Mesendoderm (in vitro differentiated cells): ENCODE measurements around the gene CYP19A1.
A peak's percentile ranks its signal among the peaks of the same experiment; 100 is the strongest.

Experiments used
- DNase-seq: peaks from one replicate; pipeline ENCODE4 v3.0.0; 2013
- H2AK5ac ChIP-seq: 2 replicates; pipeline ENCODE4 v1.6.1; 2013; ENCODE audit warnings: low read length, inconsistent platforms
- H2BK120ac ChIP-seq: 2 replicates; pipeline ENCODE4 v1.6.1; 2013; ENCODE audit warnings: low read depth, mild to moderate bottlenecking, low read length, moderate library complexity, mixed read lengths
- H2BK15ac ChIP-seq: replicated peaks from 2 replicates; pipeline ENCODE4 v1.6.1; 2013; ENCODE audit warnings: low read depth, mild to moderate bottlenecking, moderate library complexity
- H2BK5ac ChIP-seq: 2 replicates; pipeline ENCODE4 v1.6.1; 2013; ENCODE audit warnings: low read length, inconsistent platforms
- H3K18ac ChIP-seq: 2 replicates; pipeline ENCODE4 v1.6.1; 2013; ENCODE audit warnings: mild to moderate bottlenecking, low read length, mixed read lengths
- H3K23ac ChIP-seq: one replicate; pipeline ENCODE4 v1.6.1; 2013; ENCODE audit warnings: low read length
- H3K27ac ChIP-seq: 2 replicates; pipeline ENCODE4 v1.5.1; 2013; ENCODE audit warnings: low read depth, mild to moderate bottlenecking, inconsistent platforms, low read length, moderate library complexity
- H3K27me3 ChIP-seq: 2 replicates; pipeline ENCODE4 v1.6.1; 2013; ENCODE audit warnings: low read length, control low read depth, mild to moderate bottlenecking, inconsistent platforms; ENCODE audit not compliant: insufficient read depth, poor library complexity
- H3K36me3 ChIP-seq: 2 replicates; pipeline ENCODE4 v1.6.1; 2013; ENCODE audit warnings: low read length, inconsistent platforms; ENCODE audit not compliant: control insufficient read depth, insufficient read depth
- H3K4ac ChIP-seq: one replicate; pipeline ENCODE4 v1.6.1; 2013; ENCODE audit warnings: low read depth, mild to moderate bottlenecking, low read length, moderate library complexity
- H3K4me1 ChIP-seq: 2 replicates; pipeline ENCODE4 v1.6.1; 2013; ENCODE audit warnings: low read depth, low read length, inconsistent platforms; ENCODE audit not compliant: control insufficient read depth
- H3K4me2 ChIP-seq: 2 replicates; pipeline ENCODE4 v1.6.1; 2013; ENCODE audit warnings: low read length
- H3K4me3 ChIP-seq: 2 replicates; pipeline ENCODE4 v1.5.1; 2013; ENCODE audit warnings: mild to moderate bottlenecking, low read length
- H3K56ac ChIP-seq: one replicate; pipeline ENCODE4 v1.6.1; 2013; ENCODE audit warnings: low read length
- H3K79me1 ChIP-seq: 2 replicates; pipeline ENCODE4 v1.6.1; 2013; ENCODE audit warnings: low read length, inconsistent platforms
- H3K79me2 ChIP-seq: 2 replicates; pipeline ENCODE4 v1.6.1; 2013; ENCODE audit warnings: mild to moderate bottlenecking, low read length; ENCODE audit not compliant: control insufficient read depth, insufficient read depth
- H3K9ac ChIP-seq: 2 replicates; pipeline ENCODE4 v1.6.1; 2013; ENCODE audit warnings: low read length, inconsistent platforms
- H4K5ac ChIP-seq: one replicate; pipeline ENCODE4 v1.6.1; 2013; ENCODE audit warnings: low read length
- H4K8ac ChIP-seq: one replicate; pipeline ENCODE4 v1.6.1; 2013; ENCODE audit warnings: low read depth, mild to moderate bottlenecking, control low read depth, low read length, moderate library complexity
- WGBS: extraction: QIAGEN DNeasy Blood & Tissue Kit; methylation state at CpG from one replicate; pipeline ENCODE4 v1.1.7; 2013; ENCODE audit warnings: low lambda C conversion rate, missing lambda C conversion rate; ENCODE audit not compliant: insufficient coverage; ENCODE audit errors: extremely low coverage; 5-methylcytosine and 5-hydroxymethylcytosine counted together

CYP19A1 gene

DNA sequence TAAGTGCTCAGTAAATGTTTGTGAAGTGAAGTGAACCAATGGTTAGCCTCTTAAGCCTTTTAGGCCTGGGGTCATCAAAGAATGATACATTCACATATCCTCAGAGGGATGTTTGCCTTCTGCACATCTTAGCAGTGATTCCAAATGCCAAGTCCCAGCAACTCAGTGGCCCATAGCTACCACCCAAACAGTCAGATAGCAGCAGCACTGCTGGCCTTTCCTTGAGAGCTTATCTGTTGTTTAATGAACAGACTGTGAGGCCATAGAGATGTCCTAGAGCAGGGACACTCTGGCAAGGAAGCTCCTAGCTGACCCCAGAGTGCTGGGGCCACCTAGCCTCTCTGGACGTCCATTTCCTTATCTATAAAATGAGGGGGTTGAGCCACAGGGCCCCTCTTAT is 86.8 kb downstream of the CYP19A1 start:
- Histone ChIP-seq H3K4ac (no peak overlapping the region), H3K4me1 (peaks cover 16% of the 10 kb centered on the region), H2BK5ac (no peak overlapping the region), H3K23ac (no peak overlapping the region), H3K9ac (no peak overlapping the region), H3K18ac (no peak overlapping the region), H3K79me1 (no peaks in the 10 kb centered on the region), H3K79me2 (no peaks in the 10 kb centered on the region), H3K36me3 (no peaks in the 10 kb centered on the region), H2BK120ac (no peak overlapping the region), H3K4me2 (no peak overlapping the region), H4K8ac (no peak overlapping the region), H2BK15ac (no peak overlapping the region), H3K4me3 (no peak overlapping the region), H3K27ac (no peak overlapping the region), H2AK5ac (peak overlapping the region; percentile 68), H3K56ac (no peak overlapping the region), H4K5ac (no peak overlapping the region), H3K27me3 (no peaks in the 10 kb centered on the region)
- DNase-seq = peak; percentile 66
- no CpG with 5 or more reads among the region's 1 CpG for WGBS

DNA sequence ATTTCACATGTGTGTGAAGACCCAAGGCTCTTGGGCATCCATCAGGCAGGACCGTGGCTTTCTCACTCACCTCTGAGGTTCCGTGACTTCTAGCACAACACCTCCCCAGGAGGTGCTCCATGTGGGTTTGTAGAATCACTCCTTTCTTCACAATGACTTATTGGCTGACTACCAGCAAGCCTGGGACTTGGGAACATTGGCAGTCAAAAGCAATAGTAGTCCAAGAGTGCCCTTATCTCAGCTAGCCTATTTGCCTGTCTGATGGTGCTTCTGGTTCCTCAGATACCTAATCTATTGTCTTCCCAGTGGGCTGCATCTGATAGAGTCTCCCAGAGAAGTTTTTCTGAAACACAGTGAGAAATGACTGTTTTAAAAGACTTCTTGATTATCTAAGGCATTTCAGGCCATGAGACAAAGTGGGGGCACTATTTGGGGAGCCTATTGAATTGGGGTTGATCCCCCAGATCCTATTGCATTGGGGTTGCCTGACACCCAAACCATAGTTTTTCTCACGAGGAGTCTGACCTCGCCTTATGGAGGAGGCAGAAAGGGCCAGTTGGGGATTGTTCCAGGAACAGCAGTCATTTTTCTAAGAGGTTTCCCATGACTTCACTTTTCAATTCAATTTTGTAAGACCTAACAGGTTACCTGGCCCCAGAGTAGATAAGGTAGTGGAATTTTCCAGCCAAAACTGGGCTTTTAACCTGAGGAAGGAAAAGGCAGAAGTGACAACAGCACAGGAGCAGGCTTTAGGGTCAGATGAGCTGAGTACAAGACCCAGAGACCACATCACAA is 88.0 kb downstream of the CYP19A1 start:
- Histone ChIP-seq H3K56ac (peak overlapping the region; percentile 36), H3K9ac (no peak overlapping the region), H3K4me1 (peaks cover 14% of the 10 kb centered on the region), H2BK120ac (no peak overlapping the region), H4K5ac (no peak overlapping the region), H3K79me2 (no peaks in the 10 kb centered on the region), H3K23ac (no peak overlapping the region), H3K36me3 (no peaks in the 10 kb centered on the region), H3K4me3 (no peak overlapping the region), H3K18ac (peak overlapping the region; percentile 15), H2BK15ac (no peak overlapping the region), H2AK5ac (peak overlapping the region; percentile 78), H3K79me1 (no peaks in the 10 kb centered on the region), H4K8ac (no peak overlapping the region), H3K4me2 (no peak overlapping the region), H2BK5ac (no peak overlapping the region), H3K27me3 (no peaks in the 10 kb centered on the region), H3K27ac (peak overlapping the region; percentile 5), H3K4ac (no peak overlapping the region)
- WGBS = no CpG with 5 or more reads among the region's 4 CpGs
- DNase-seq = peak; percentile 78

DNA sequence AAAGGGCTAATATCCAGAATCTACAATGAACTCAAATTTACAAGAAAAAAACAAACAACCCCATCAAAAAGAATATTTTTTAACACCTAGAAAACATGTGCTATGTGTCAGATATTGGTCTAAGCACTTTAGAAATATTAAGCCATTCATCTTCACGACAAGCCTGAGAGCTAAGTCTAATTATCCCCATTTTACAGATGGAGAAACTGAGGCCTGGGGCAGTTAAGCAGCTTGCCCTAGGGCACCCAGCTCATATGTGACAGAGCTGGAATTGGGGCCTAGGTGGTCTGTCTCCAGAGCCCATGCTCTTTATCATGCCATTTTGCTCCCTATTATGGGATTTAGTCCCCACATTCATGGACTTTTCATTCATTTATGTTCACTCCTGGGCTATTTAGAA is 92.8 kb downstream of the CYP19A1 start:
- H3K4ac ChIP-seq = no peak overlapping the region
- H3K56ac ChIP-seq = no peak overlapping the region
- no peak overlapping the region for H2BK15ac ChIP-seq
- H3K9ac ChIP-seq = no peak overlapping the region
- no peak overlapping the region for H3K4me3 ChIP-seq
- no peak overlapping the region for H3K23ac ChIP-seq
- no peak overlapping the region for H2AK5ac ChIP-seq
- no peaks in the 10 kb centered on the region for H3K27me3 ChIP-seq
- DNase-seq = no peak
- no peaks in the 10 kb centered on the region for H3K36me3 ChIP-seq
- no peak overlapping the region for H4K8ac ChIP-seq
- peaks cover 6% of the 10 kb centered on the region for H3K4me1 ChIP-seq
- H3K18ac ChIP-seq = no peak overlapping the region
- no peak overlapping the region for H2BK120ac ChIP-seq
- no peak overlapping the region for H3K4me2 ChIP-seq
- H3K79me2 ChIP-seq = no peaks in the 10 kb centered on the region
- no peak overlapping the region for H4K5ac ChIP-seq
- H3K27ac ChIP-seq = no peak overlapping the region
- H2BK5ac ChIP-seq = no peak overlapping the region
- H3K79me1 ChIP-seq = no peaks in the 10 kb centered on the region
- no CpG with 5 or more reads among the region's 1 CpG for WGBS

- Histone ChIP-seq H3K4ac (no peak overlapping the region), H2BK5ac (no peak overlapping the region), H3K9ac (no peak overlapping the region), H3K4me3 (no peak overlapping the region), H2AK5ac (no peak overlapping the region), H3K79me2 (no peaks in the 10 kb centered on the region), H3K27ac (no peak overlapping the region), H3K56ac (no peak overlapping the region), H4K8ac (no peak overlapping the region), H3K4me1 (peaks cover 11% of the 10 kb centered on the region), H3K23ac (no peak overlapping the region), H3K18ac (no peak overlapping the region), H2BK120ac (no peak overlapping the region), H3K4me2 (no peak overlapping the region), H4K5ac (no peak overlapping the region), H2BK15ac (no peak overlapping the region), H3K36me3 (no peaks in the 10 kb centered on the region), H3K79me1 (no peaks in the 10 kb centered on the region), H3K27me3 (no peaks in the 10 kb centered on the region)
- WGBS = no CpG with 5 or more reads among the region's 2 CpGs
- DNase-seq = peak; percentile 39
Measured at GRCh38 chr15:51244423-51244869, 94.0 kb downstream of the CYP19A1 start.

DNA sequence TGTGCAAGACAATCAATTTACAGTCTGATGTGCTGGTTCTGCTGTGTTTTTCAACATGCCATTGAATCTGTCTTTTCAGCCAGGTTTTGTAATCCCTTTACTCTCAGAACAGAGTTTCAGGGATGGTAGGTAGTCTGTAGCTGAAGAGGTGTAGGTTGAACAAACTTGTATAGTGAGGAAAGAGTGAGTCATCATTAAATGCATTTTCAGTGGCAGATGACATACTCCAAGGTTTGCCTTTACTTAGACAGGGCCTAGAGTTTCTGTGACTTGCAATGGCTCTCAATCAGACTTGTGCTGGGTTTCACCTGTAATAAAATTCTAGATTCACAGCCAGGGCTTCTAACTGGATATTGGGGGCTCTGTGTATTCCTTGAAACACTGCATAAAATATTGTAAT is 94.6 kb downstream of the CYP19A1 start:
- Histone ChIP-seq H3K18ac (no peak overlapping the region), H4K5ac (peak overlapping the region; percentile 68), H4K8ac (no peak overlapping the region), H3K23ac (no peak overlapping the region), H3K79me1 (no peaks in the 10 kb centered on the region), H3K4ac (no peak overlapping the region), H3K27me3 (no peaks in the 10 kb centered on the region), H3K4me3 (no peak overlapping the region), H2BK15ac (no peak overlapping the region), H3K9ac (no peak overlapping the region), H3K4me2 (no peak overlapping the region), H2BK120ac (no peak overlapping the region), H3K4me1 (peaks cover 11% of the 10 kb centered on the region), H3K27ac (no peak overlapping the region), H2AK5ac (no peak overlapping the region), H3K56ac (no peak overlapping the region), H3K79me2 (no peaks in the 10 kb centered on the region), H3K36me3 (no peaks in the 10 kb centered on the region), H2BK5ac (no peak overlapping the region)
- peak; percentile 71 for DNase-seq

DNA sequence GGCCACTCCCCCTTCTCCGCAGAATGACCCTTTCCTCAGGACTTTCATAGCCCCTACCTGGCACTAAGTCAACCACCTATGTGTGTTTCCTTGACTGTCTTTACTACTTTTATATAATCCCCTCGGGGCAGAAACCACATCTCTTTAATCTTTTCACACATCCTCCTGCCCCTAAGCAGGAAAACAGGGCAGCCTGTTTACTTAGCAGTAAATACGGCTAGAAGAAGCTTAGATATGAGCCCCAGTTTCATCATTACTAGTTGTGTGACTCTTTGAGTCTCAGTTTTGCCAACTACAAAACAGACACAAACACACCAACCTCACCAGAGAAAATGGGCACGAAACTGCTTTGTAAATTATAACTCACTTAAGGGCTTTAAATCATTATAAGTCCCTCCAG is 98.3 kb downstream of the CYP19A1 start:
- no peak overlapping the region for H2BK5ac ChIP-seq
- no peak overlapping the region for H2BK15ac ChIP-seq
- H3K79me1 ChIP-seq = no peaks in the 10 kb centered on the region
- H3K27me3 ChIP-seq = no peaks in the 10 kb centered on the region
- H3K4me1 ChIP-seq = peaks cover 11% of the 10 kb centered on the region
- no peak overlapping the region for H4K8ac ChIP-seq
- H2BK120ac ChIP-seq = no peak overlapping the region
- H2AK5ac ChIP-seq = no peak overlapping the region
- H3K79me2 ChIP-seq = no peaks in the 10 kb centered on the region
- H3K56ac ChIP-seq = no peak overlapping the region
- H3K9ac ChIP-seq = no peak overlapping the region
- H3K4me2 ChIP-seq = no peak overlapping the region
- DNase-seq = peak; percentile 62
- H3K18ac ChIP-seq = peak overlapping the region; percentile 64
- no CpG with 5 or more reads among the region's 4 CpGs for WGBS
- H3K23ac ChIP-seq = no peak overlapping the region
- no peak overlapping the region for H3K4ac ChIP-seq
- H3K27ac ChIP-seq = no peak overlapping the region
- H4K5ac ChIP-seq = no peak overlapping the region
- no peak overlapping the region for H3K4me3 ChIP-seq
- no peaks in the 10 kb centered on the region for H3K36me3 ChIP-seq
